HepG2 (cell line): ENCODE data around the gene TBCCD1. TPM values are rescaled to one million over a fixed set of nuclear protein-coding genes. Genes with fewer than 3 reads are reported as not detected.

ENCODE experiments used
- DNMT1 ChIP-seq: sonication (generic); formaldehyde crosslinking; IDR thresholded peaks from 2 replicates; pipeline ENCODE4 v1.5.1; 2020; ENCODE audit warnings: mild to moderate bottlenecking, missing genetic modification reagents
- ELF3 ChIP-seq: IDR thresholded peaks from 2 replicates; pipeline ENCODE4 v1.6.1; 2016; ENCODE audit warnings: missing genetic modification reagents, missing compliant biosample characterization
- PHF20 ChIP-seq: sonication (generic); formaldehyde crosslinking; IDR thresholded peaks from 2 replicates; pipeline ENCODE4 v1.5.0; 2020; ENCODE audit warnings: mild to moderate bottlenecking, missing genetic modification reagents
- ZMYM4 ChIP-seq: sonication (generic); formaldehyde crosslinking; IDR thresholded peaks from 2 replicates; pipeline ENCODE4 v1.8.1; 2023; ENCODE audit warnings: mild to moderate bottlenecking, missing genetic modification reagents
- ZNF232 ChIP-seq: sonication (generic); formaldehyde crosslinking; IDR thresholded peaks from 2 replicates; pipeline ENCODE4 v1.4.0; 2020; ENCODE audit warnings: missing genetic modification reagents, borderline replicate concordance
- ZNF382 ChIP-seq: sonication (generic); formaldehyde crosslinking; IDR thresholded peaks from 2 replicates; pipeline ENCODE4 v1.5.0; 2020; ENCODE audit warnings: missing genetic modification reagents, mild to moderate bottlenecking, borderline replicate concordance
- ZNF616 ChIP-seq: sonication (generic); formaldehyde crosslinking; IDR thresholded peaks from 2 replicates; pipeline ENCODE4 v1.5.0; 2020; ENCODE audit warnings: low read depth, mild to moderate bottlenecking, missing genetic modification reagents
- polyA plus RNA-seq, 8 experiments: library from polyadenylated mRNA; depleted of rRNA in 3 of 8; stranded (reverse) in 7 of 8; unstranded in 1 of 8; fragments of >200 nt; fragmentation: Illumina TruSeq in 4 of 8; extraction: Trizol in 4 of 8; gene quantifications; 2 replicates each; pipeline versions ENCODE4 v1.2.1 to v1.2.3, GENCODE V29; 2011 to 2016; ENCODE audit warnings: low read depth in 4 of 8, missing spikeins in 1 of 8, mixed read lengths in 1 of 8; ENCODE audit not compliant: insufficient read depth in 1 of 8
- total RNA-seq, 5 experiments: library from RNA; depleted of rRNA; stranded (reverse); fragments of >200 nt; fragmentation: Illumina TruSeq; extraction: Trizol; gene quantifications; 2 replicates each; pipeline ENCODE4 v1.2.3, GENCODE V29; 2016; ENCODE audit warnings: low read depth in 1 of 5
- TF ChIP-seq, protein P1 (sequence below): sonication (generic); formaldehyde crosslinking; IDR thresholded peaks from 2 replicates; pipeline ENCODE4 v1.4.0; 2020; ENCODE audit warnings: mild to moderate bottlenecking, missing genetic modification reagents
- TF ChIP-seq, protein P2 (sequence below): sonication (generic); formaldehyde crosslinking; IDR thresholded peaks from 2 replicates; pipeline ENCODE4 v1.8.0; 2022; ENCODE audit warnings: mild to moderate bottlenecking, missing genetic modification reagents, moderate library complexity
- TF ChIP-seq, protein P3 (sequence below): sonication (generic); formaldehyde crosslinking; IDR thresholded peaks from 2 replicates; pipeline ENCODE4; 2020; ENCODE audit warnings: missing genetic modification reagents, mild to moderate bottlenecking, borderline replicate concordance
- TF ChIP-seq, protein P4 (sequence below): sonication (generic); formaldehyde crosslinking; IDR thresholded peaks from 2 replicates; pipeline ENCODE4 v1.4.0; 2020; ENCODE audit warnings: mild to moderate bottlenecking, missing genetic modification reagents
- TF ChIP-seq, protein P5 (sequence below): sonication (generic); formaldehyde crosslinking; IDR thresholded peaks from 2 replicates; pipeline ENCODE4 v1.4.0; 2020; ENCODE audit warnings: missing genetic modification reagents

The TBCCD1 gene
- total and polyA plus RNA-seq, 2 of the 13 experiments (the other 11 are each of a cell fraction or from before 2014, with no cell fraction given) = 13.6 to 16.2 TPM

DNA sequence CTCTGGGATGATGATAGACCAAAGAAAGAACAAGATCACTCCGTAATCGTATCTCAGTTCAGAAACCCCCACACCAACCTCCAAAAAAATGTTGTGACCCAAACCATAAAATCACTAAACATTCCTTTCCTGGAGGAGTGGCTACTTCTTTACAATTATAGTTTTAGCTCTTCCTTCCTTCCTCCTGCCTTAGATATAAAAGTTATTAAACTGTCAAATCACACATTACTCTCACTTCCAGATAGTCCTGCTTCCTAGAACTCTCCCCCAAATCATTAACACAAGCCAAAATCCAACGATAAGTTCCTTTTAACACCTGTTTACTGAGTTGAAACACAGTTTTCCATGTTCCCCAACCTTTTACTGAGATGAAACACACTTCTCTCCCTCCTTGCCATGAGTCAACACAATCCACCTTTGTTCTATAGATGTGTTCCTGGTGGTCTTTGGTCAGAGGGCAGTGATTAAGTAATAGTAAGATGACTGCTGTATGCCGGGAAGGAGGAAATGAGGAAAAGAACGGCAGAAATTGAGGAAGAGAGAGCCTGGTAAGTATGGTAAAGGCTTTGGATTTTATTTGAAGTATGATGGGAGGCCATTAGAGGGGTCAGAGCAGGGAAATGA, 14.6 kb downstream of the TBCCD1 start (continued):
- TF ChIP-seq, protein P1, sequence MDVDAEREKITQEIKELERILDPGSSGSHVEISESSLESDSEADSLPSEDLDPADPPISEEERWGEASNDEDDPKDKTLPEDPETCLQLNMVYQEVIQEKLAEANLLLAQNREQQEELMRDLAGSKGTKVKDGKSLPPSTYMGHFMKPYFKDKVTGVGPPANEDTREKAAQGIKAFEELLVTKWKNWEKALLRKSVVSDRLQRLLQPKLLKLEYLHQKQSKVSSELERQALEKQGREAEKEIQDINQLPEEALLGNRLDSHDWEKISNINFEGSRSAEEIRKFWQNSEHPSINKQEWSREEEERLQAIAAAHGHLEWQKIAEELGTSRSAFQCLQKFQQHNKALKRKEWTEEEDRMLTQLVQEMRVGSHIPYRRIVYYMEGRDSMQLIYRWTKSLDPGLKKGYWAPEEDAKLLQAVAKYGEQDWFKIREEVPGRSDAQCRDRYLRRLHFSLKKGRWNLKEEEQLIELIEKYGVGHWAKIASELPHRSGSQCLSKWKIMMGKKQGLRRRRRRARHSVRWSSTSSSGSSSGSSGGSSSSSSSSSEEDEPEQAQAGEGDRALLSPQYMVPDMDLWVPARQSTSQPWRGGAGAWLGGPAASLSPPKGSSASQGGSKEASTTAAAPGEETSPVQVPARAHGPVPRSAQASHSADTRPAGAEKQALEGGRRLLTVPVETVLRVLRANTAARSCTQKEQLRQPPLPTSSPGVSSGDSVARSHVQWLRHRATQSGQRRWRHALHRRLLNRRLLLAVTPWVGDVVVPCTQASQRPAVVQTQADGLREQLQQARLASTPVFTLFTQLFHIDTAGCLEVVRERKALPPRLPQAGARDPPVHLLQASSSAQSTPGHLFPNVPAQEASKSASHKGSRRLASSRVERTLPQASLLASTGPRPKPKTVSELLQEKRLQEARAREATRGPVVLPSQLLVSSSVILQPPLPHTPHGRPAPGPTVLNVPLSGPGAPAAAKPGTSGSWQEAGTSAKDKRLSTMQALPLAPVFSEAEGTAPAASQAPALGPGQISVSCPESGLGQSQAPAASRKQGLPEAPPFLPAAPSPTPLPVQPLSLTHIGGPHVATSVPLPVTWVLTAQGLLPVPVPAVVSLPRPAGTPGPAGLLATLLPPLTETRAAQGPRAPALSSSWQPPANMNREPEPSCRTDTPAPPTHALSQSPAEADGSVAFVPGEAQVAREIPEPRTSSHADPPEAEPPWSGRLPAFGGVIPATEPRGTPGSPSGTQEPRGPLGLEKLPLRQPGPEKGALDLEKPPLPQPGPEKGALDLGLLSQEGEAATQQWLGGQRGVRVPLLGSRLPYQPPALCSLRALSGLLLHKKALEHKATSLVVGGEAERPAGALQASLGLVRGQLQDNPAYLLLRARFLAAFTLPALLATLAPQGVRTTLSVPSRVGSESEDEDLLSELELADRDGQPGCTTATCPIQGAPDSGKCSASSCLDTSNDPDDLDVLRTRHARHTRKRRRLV = no peak
- peak; percentile 87 for TF ChIP-seq ELF3
- TF ChIP-seq, protein P2, sequence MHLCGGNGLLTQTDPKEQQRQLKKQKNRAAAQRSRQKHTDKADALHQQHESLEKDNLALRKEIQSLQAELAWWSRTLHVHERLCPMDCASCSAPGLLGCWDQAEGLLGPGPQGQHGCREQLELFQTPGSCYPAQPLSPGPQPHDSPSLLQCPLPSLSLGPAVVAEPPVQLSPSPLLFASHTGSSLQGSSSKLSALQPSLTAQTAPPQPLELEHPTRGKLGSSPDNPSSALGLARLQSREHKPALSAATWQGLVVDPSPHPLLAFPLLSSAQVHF (CRISPR knock-in tag) = no peak
- no peak for TF ChIP-seq PHF20 (CRISPR knock-in tag)
- no peak for TF ChIP-seq ZNF232 (CRISPR knock-in tag)
- no peak for TF ChIP-seq ZNF382
- TF ChIP-seq, protein P3, sequence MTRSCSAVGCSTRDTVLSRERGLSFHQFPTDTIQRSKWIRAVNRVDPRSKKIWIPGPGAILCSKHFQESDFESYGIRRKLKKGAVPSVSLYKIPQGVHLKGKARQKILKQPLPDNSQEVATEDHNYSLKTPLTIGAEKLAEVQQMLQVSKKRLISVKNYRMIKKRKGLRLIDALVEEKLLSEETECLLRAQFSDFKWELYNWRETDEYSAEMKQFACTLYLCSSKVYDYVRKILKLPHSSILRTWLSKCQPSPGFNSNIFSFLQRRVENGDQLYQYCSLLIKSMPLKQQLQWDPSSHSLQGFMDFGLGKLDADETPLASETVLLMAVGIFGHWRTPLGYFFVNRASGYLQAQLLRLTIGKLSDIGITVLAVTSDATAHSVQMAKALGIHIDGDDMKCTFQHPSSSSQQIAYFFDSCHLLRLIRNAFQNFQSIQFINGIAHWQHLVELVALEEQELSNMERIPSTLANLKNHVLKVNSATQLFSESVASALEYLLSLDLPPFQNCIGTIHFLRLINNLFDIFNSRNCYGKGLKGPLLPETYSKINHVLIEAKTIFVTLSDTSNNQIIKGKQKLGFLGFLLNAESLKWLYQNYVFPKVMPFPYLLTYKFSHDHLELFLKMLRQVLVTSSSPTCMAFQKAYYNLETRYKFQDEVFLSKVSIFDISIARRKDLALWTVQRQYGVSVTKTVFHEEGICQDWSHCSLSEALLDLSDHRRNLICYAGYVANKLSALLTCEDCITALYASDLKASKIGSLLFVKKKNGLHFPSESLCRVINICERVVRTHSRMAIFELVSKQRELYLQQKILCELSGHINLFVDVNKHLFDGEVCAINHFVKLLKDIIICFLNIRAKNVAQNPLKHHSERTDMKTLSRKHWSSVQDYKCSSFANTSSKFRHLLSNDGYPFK (CRISPR knock-in tag) = no peak
- TF ChIP-seq, protein P4, sequence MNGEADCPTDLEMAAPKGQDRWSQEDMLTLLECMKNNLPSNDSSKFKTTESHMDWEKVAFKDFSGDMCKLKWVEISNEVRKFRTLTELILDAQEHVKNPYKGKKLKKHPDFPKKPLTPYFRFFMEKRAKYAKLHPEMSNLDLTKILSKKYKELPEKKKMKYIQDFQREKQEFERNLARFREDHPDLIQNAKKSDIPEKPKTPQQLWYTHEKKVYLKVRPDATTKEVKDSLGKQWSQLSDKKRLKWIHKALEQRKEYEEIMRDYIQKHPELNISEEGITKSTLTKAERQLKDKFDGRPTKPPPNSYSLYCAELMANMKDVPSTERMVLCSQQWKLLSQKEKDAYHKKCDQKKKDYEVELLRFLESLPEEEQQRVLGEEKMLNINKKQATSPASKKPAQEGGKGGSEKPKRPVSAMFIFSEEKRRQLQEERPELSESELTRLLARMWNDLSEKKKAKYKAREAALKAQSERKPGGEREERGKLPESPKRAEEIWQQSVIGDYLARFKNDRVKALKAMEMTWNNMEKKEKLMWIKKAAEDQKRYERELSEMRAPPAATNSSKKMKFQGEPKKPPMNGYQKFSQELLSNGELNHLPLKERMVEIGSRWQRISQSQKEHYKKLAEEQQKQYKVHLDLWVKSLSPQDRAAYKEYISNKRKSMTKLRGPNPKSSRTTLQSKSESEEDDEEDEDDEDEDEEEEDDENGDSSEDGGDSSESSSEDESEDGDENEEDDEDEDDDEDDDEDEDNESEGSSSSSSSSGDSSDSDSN (CRISPR knock-in tag) = no peak
- no peak for TF ChIP-seq DNMT1 (CRISPR knock-in tag)
- no peak for TF ChIP-seq ZNF616
- no peak for TF ChIP-seq ZMYM4
- TF ChIP-seq, protein P5, sequence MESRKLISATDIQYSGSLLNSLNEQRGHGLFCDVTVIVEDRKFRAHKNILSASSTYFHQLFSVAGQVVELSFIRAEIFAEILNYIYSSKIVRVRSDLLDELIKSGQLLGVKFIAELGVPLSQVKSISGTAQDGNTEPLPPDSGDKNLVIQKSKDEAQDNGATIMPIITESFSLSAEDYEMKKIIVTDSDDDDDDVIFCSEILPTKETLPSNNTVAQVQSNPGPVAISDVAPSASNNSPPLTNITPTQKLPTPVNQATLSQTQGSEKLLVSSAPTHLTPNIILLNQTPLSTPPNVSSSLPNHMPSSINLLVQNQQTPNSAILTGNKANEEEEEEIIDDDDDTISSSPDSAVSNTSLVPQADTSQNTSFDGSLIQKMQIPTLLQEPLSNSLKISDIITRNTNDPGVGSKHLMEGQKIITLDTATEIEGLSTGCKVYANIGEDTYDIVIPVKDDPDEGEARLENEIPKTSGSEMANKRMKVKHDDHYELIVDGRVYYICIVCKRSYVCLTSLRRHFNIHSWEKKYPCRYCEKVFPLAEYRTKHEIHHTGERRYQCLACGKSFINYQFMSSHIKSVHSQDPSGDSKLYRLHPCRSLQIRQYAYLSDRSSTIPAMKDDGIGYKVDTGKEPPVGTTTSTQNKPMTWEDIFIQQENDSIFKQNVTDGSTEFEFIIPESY (CRISPR knock-in tag) = no peak
